MG63 (cell line): ENCODE data around the gene CEP164. TPM values are rescaled to one million over a fixed set of nuclear protein-coding genes. Genes with fewer than 3 reads are reported as not detected.
"Not testable (repeated sequence)": the region's sequence is repeated elsewhere in the genome, so short reads cannot be mapped to it uniquely, and the experiment has no call there.

Experiments used
- DNase-seq: peaks from one replicate; pipeline ENCODE4 v3.0.0-alpha.2; 2020
- H3K27me3 ChIP-seq: fragments of 250-450 bp; sonication (Bioruptor Pico); 2 replicates; pipeline ENCODE4 v1.5.1; 2020; ENCODE audit warnings: mild to moderate bottlenecking, moderate library complexity
- H3K36me3 ChIP-seq: fragments of 250-450 bp; sonication (Bioruptor Pico); 2 replicates; pipeline ENCODE4 v1.5.1; 2020; ENCODE audit warnings: mild to moderate bottlenecking, moderate library complexity
- H3K4me3 ChIP-seq: fragments of 250-450 bp; sonication (Bioruptor Pico); 2 replicates; pipeline ENCODE4 v1.5.1; 2020; ENCODE audit warnings: mild to moderate bottlenecking, moderate library complexity
- H3K9me3 ChIP-seq: fragments of 250-450 bp; sonication (Bioruptor Pico); 2 replicates; pipeline ENCODE4 v1.5.1; 2020; ENCODE audit warnings: mild to moderate bottlenecking, moderate library complexity
- total RNA-seq: library from RNA; depleted of rRNA; stranded (reverse); fragments of >200 nt; shearing (Covaris generic); gene quantifications from 2 replicates; pipeline ENCODE4 v1.2.3, GENCODE V29; 2014; ENCODE audit warnings: low replicate concordance

CEP164 gene
- total RNA-seq, 1 experiment from 2014 or later, result 33.1 TPM

DNA sequence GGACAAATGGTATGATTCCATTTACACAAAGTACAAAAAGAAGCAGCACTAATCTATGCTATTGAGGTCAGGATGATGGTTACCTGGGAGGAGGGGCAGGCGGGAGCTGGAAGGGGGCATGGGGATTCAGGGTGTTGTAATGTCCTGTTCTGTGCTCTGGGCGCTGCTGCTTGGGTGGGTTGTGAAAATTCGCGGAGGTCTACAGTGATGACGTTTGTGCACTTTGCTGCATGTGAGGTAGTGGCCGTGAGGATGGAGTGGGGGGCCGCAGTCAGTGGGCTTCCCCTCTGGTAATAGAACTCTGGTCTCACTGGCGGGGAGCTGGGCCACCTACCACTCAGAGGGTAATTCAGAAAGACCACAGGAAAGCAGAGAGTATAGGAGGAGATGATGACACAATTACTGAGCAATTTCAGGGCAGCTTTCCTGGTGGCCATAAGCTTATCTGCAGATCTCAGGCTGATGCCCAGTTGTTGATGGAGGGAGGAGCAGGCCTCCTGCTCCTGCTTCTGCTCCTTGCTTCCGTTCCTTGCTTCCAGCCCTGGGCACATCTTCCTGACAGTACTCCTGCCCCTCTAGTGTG, 121.5 kb downstream of the CEP164 start:
- peaks cover 4% of the 10 kb centered on the region for H3K27me3 ChIP-seq
- peaks cover 5% of the 10 kb centered on the region for H3K9me3 ChIP-seq
- H3K36me3 ChIP-seq, result no peaks in the 10 kb centered on the region
- DNase-seq, result no peak
- no peak overlapping the region for H3K4me3 ChIP-seq

DNA sequence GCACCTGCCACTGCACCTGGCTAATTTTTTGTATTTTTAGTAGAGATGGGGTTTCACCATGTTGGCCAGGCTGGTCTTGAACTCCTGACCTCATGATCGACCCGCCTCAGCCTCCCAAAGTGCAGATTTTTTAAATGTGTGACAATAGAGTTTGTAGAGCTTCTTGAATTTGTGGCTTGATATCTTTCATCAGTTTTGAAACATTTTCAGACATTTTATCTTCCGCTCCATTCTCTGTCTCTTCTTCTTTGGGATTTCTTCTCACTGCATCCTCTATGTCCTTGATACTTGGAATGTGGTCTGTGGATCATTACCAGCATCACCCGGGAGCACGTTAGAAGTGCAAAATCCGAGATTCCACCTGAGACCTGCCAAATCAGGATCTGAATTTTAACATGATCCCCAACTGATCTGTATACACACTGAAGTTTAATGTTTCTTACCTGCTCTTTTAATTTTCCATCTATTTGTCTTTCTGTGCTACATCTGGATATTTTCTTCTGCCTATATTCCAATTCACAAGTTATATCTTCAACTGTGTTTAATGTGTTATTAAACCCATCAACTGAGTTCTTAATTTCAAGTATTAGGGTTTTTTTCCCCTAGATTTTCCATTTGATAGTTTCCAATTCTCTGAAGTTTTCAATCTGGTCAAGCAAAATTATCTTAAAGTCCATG, 126.4 kb downstream of the CEP164 start:
- peaks cover 8% of the 10 kb centered on the region for H3K9me3 ChIP-seq
- H3K36me3 ChIP-seq, result no peaks in the 10 kb centered on the region
- H3K27me3 ChIP-seq, result no peaks in the 10 kb centered on the region; the same call in 1 of the 2 replicates
- no peak for DNase-seq
- no peak overlapping the region for H3K4me3 ChIP-seq

DNA sequence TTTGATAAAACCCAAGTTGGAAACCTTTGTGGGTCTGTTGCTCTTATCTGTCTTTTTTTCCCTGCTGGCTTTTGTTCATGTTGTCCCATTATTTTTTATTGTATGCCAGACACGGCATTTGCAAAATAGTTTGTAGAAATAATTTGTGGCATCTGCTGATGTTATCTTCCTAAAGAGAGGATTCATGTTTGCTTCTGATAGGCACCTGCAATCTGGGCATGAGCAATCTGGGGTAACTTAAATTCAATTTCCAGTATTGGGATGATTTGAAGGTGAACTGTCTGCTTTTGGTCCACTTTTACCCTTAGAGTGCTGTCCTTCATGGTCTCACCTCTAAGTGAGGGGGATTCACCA, 126.9 kb downstream of the CEP164 start:
- Histone ChIP-seq H3K27me3 (no peaks in the 10 kb centered on the region; the same call in 1 of the 2 replicates), H3K36me3 (no peaks in the 10 kb centered on the region), H3K4me3 (no peak overlapping the region), H3K9me3 (peaks cover 8% of the 10 kb centered on the region)
- no peak for DNase-seq

DNA sequence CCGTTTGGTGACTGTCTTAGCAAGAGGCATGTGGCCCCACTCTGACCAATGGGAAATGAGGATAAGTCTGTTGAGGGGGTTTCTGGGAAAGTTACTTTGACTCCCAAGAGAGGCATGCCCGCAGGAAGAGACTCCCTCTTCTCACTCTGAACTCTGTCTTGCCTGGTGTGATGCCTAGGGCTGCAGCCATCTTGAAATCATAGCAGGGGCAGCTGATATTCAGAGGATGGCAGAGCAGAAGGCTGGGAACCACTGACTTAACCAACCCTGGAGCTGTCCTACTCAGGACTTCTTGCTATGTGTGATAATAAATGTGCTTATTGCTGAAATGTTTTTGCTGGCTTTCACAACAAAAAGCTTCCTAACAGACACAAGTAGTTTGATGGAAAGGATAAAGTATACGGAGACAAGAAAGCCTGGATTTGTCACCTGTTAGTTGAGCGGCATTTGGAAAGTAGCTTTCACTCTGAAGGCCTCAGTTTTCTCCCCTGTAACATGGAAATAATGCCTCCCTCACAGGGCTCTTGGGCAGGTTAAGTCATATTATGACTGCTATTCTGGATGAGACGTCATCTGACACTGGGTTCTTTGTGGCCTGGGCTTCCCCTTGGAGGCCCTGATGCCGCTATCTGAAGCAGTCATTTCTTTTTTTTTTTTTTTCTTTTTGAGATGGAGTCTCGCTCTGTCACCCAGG, 128.5 kb downstream of the CEP164 start:
- DNase-seq, result no peak
- Histone ChIP-seq H3K9me3 (peaks cover 8% of the 10 kb centered on the region), H3K36me3 (no peaks in the 10 kb centered on the region), H3K27me3 (no peaks in the 10 kb centered on the region; the same call in 1 of the 2 replicates), H3K4me3 (no peak overlapping the region)

DNA sequence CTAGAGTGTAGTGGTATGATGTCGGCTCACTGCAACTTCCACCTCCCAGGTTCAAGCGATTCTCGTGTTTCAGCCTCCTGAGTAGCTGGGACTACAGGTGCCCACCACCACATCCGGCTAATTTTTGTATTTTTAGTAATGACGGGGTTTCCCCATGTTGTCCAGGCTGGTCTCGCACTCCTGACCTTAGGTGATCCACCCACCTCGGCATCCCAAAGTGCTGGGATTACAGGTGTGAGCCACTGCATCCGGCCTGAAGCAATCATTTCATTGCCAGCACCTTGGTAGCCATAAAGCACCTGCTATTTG, 129.0 kb downstream of the CEP164 start:
- not testable (repeated sequence) for H3K27me3 ChIP-seq, DNase-seq, H3K4me3 ChIP-seq, H3K36me3 ChIP-seq, H3K9me3 ChIP-seq

DNA sequence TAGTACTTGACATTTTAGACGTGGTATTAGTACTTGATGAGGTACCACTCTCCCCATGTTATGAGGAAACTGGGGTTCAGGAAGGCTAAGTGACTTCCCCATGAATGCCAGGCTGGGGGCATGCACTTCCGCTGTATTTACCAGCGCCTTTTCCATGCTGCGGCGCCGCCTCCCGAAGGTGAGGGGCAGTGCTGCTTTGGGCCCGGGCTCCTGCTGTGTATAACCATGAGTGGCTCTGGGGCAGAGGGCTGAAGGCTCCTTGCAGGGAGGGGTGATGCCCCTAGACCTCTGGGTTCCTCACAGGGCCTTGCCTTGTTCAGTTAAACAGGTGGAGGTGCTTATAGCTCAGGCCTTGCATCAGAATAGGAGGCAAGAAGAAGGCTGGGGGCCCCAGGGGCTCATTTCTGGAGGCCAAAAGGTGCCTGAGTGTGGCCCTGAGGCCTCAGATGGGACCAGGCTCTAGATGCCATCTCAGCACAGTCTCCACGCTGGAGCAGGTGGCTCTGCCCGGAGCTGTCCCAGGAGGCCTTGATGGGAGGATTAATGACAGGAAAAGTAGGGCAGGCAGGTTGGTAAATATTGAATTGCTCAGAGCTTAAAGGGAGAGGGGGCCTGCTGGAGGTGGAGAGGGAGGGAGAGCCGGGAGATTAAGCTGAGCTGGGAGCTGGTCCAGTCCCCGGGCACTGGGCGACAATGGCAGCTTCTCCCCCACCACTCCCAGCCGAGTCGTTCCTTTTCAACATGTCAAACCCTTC, 129.6 kb downstream of the CEP164 start:
- peaks cover 8% of the 10 kb centered on the region for H3K9me3 ChIP-seq
- H3K27me3 ChIP-seq, result no peaks in the 10 kb centered on the region; the same call in 1 of the 2 replicates
- no peaks in the 10 kb centered on the region for H3K36me3 ChIP-seq
- H3K4me3 ChIP-seq, result no peak overlapping the region
- DNase-seq, result no peak

DNA sequence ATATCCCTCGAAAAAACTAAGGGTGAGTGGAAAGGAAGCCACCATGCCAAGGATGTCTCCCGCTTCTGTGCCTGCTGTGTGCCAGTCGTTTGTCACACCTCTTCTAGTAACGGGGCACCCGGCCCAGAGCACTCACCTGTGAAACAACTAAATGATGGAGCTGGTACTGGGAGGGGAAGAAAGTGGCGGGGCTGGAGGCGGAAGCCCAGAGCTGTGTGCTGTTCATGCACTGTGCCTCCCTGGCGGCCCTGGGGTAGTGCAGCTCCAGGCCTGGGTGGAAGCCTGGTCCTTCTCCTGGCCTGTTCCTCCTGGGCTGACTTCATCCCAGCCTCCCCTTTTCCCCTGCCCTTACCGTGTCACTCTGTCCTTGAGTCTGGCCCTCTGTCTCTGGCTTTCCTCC, 130.2 kb downstream of the CEP164 start:
- Histone ChIP-seq H3K27me3 (no peaks in the 10 kb centered on the region), H3K36me3 (no peaks in the 10 kb centered on the region), H3K4me3 (no peak overlapping the region), H3K9me3 (peaks cover 8% of the 10 kb centered on the region)
- no peak for DNase-seq

DNA sequence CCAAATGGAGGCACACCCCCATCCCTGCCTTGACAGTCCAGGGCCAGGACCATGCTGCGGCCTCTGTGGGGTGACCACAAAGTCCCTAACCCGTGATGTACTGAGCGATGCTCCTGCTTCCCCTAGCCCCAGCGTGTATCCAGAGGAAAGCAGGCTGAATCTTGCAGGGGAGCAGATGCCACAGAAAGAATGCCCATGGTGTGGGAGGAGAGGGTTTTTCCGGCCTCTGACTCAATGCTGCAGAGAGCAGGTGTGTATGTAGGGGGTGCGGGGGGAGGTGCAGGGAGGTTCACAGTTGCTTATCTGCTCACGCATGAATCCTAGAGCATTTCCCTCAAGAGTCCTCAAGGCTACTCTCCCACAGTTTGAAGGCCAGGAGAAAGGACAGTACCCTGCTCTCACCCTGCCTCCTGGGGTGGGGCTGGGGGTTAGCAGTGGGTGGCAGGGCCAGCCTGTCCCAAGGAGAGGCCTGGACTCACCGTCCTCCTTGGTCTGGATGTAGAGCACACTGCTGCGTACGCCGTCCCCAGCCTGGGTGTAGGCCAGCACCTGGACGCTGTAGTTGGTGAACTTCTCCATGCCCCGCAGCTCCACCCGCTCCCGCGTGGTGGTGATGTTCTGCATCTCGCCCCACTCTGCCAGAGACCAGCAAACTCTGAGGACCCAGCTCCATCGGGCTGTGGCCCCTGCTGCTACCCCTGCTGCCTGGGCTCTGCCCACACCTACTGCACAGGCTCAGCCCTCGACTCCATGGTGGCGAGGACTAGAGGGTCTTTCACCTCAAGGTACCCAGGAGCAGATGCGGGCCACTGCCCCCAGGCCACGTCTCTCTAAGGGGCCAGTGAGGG, 130.8 kb downstream of the CEP164 start:
- H3K9me3 ChIP-seq, result peaks cover 8% of the 10 kb centered on the region
- no peak for DNase-seq
- no peak overlapping the region for H3K4me3 ChIP-seq
- no peaks in the 10 kb centered on the region for H3K27me3 ChIP-seq
- no peaks in the 10 kb centered on the region for H3K36me3 ChIP-seq

DNA sequence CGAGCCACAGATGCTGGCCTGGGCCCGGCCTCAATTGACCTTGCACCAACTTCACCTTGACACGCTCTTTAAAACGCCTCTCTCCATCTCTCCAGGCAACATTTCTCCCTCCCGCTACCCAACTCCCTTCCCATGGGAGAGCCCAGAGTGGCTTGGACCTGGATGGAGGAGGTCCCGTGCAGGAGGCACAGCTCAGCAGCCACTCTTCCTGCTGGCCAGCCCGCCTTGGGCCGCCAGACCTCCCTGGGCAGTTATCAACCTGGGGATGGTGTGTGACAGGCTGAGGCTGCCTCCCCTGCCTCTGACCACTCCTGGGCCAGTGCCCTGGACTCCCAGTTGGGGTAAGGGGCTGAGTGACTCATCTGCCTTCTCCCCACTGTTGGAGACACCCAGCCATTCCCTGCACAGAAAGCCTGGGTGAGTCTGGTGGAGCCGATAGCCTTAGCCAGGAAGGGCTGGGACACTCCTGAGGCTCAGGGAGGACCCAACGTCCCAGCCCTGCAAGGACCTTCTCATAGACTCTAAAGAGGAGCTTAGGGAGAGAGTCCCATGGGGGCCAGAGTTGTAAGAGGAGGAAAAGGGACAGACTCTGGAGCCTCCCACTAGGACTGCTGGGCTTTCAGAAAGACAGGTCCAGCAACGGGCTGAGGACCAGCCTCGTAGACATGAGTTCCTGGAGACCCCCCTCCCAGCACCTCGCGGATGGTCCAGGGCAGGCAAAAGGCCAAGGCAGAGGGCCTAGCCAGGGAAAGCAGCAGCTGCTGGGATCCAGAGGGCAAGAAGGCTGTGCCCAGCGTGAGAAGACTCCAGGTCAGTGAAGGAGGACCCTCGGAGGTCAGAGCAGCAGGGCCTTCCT, 131.7 kb downstream of the CEP164 start:
- H3K4me3 ChIP-seq, result no peak overlapping the region
- no peaks in the 10 kb centered on the region for H3K27me3 ChIP-seq
- DNase-seq, result no peak
- H3K36me3 ChIP-seq, result no peaks in the 10 kb centered on the region
- H3K9me3 ChIP-seq, result peaks cover 2% of the 10 kb centered on the region

DNA sequence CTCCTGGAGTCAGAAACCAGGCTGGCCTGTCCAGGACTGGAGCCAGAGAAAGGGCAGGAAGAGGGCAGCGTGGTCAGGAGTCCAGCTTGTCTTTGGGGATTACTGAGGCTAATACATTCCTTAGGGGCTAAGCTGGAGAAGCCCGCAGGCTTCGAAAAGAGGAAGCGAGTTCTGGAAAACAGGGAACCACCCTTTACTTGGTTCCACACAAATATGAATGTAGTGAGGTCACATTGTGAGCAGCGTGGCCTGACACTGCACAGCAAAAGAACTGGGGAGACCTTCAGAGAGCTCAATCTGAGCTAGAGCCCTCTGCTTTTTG, 132.3 kb downstream of the CEP164 start:
- Histone ChIP-seq H3K36me3 (no peaks in the 10 kb centered on the region), H3K4me3 (no peak overlapping the region), H3K27me3 (no peaks in the 10 kb centered on the region), H3K9me3 (no peaks in the 10 kb centered on the region)
- no peak for DNase-seq

DNA sequence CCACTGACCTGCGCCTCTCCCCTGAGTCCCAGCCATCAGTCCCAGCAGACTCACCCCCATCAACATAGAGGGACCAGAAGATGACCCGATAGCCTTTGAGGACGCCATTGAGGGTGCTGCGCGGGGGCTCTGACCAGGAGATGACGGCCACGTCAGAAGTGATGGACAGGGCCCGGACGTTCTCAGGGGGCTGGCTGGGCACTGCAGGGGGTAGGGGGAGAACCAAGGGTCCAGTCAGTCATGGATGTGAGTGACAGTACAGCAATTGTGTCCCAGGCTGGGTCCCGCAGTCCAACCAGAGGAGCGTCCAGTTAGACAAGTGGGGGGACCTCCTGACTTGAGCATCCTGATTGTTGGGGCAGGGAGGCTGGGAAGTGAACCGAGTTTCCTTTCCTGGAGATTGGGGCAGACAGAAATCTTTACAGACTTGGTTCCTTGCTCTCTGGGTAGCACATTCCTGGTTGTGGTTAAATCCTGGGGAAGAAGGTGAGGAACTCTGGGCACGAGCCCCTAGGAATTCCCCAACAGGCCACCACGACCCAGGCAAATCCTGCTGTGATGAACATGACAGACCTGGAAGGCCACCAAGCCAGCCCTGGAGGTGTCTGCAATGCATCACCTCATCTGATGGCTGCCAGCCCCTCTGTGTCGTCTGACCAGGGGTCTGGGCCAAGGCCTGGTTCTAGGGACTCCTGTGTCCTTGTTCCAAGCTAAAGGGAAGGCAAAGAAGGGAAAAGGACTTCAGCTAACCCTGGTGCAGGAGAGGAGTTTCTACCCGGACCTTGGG, 133.9 kb downstream of the CEP164 start:
- H3K36me3 ChIP-seq, result no peaks in the 10 kb centered on the region
- DNase-seq, result no peak
- no peaks in the 10 kb centered on the region for H3K27me3 ChIP-seq
- H3K4me3 ChIP-seq, result no peak overlapping the region
- H3K9me3 ChIP-seq, result no peaks in the 10 kb centered on the region

DNA sequence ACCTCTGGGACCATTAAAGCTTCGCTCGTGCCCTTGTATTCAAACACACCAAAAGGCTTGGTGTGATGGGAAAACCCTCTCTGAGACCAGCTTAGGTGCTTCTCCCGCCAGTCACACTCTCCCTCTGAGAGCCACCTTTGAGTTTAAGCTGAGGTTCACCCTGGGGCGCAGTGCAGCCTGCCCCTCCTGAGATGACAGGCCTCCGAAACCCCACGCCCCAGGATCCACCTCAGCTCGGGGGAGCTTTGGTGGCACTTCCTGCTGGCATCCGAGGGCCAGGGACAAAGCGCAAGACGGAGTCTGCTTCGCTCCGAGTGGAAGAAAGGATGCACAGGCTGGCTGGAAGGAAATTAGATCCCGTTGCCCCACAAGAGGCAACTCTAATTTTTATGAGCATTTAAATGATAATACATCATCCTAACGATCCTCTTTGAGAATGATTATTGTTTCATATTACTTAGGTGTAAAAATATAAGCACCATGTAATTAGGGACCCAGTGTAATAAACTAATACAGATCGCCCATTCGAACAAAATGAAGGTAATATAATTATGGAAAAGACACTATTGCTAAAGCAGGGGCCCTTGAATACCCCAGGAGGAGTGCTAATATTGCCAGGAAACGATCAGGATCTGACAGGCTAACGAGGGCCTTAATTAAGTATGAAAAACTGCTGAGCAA, 134.7 kb downstream of the CEP164 start:
- no peaks in the 10 kb centered on the region for H3K36me3 ChIP-seq
- no peaks in the 10 kb centered on the region for H3K9me3 ChIP-seq
- DNase-seq, result no peak

DNA sequence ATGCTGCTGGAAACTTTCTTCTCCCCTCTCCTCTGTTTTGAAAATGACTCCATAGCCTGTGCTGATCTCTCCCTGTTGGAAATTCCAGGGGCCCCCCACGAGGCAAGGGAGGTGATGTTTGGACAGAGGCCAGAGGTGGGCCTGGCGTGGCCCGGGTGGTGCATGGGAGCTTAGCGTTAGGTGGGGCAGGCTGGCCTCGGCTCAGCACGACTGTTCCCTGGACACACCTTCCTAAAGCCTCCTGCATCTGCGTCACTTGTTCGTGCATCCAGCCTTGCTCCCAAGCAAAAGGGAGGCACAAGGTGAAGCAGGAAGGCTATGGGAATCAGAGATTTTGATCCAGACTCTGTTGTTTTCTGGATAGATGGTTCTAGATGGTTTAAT, 135.2 kb downstream of the CEP164 start:
- Histone ChIP-seq H3K36me3 (no peaks in the 10 kb centered on the region), H3K9me3 (no peaks in the 10 kb centered on the region), H3K27me3 (no peaks in the 10 kb centered on the region), H3K4me3 (no peak overlapping the region)
- DNase-seq, result no peak

More for the DNA sequence above, 134.7 kb downstream of the CEP164 start:
- no peak overlapping the region for H3K4me3 ChIP-seq
- H3K27me3 ChIP-seq, result no peaks in the 10 kb centered on the region
